GM12878 (cell line): ENCODE measurements around the gene AGFG1. TPM values are rescaled to one million over a fixed set of nuclear protein-coding genes. Genes with fewer than 3 reads are reported as not detected.

Source experiments
- BACH1 ChIP-seq: fragments of 450-650 bp; IDR thresholded peaks from 2 replicates; pipeline ENCODE4 v1.6.1; 2017; ENCODE audit warnings: mild to moderate bottlenecking, borderline replicate concordance
- BMI1 ChIP-seq: fragments of 450-650 bp; IDR thresholded peaks from 2 replicates; pipeline ENCODE4 v1.6.1; 2016; ENCODE audit warnings: mild to moderate bottlenecking, moderate library complexity, borderline replicate concordance
- CEBPB ChIP-seq, 2 experiments: fragments of 150-350 bp in 1 of 2; IDR thresholded peaks; 2 replicates each; pipeline ENCODE4 v1.6.1; 2012 to 2014; ENCODE audit warnings: low read depth in 2 of 2, low read length in 2 of 2, borderline replicate concordance in 1 of 2, inconsistent platforms in 1 of 2
- CEBPZ ChIP-seq: fragments of 150-350 bp; IDR thresholded peaks from 2 replicates; pipeline ENCODE4 v1.6.1; 2016; ENCODE audit warnings: low read depth, low read length
- DPF2 ChIP-seq: fragments of 450-650 bp; IDR thresholded peaks from 2 replicates; pipeline ENCODE4 v1.6.1; 2017; ENCODE audit warnings: mild to moderate bottlenecking
- EGR1 ChIP-seq, 2 experiments: IDR thresholded peaks; 1 replicate in 1 of 2; 2 replicates in 1 of 2; pipeline ENCODE4 v1.6.1; 2011 to 2012; ENCODE audit warnings: low read depth in 2 of 2, low read length in 2 of 2, borderline replicate concordance in 1 of 2, mild to moderate bottlenecking in 1 of 2, moderate library complexity in 1 of 2
- FOXK2 ChIP-seq: fragments of 450-650 bp; IDR thresholded peaks from 2 replicates; pipeline ENCODE4 v1.6.1; 2017; ENCODE audit warnings: mild to moderate bottlenecking, moderate library complexity
- HCFC1 ChIP-seq: fragments of 150-350 bp; IDR thresholded peaks from 2 replicates; pipeline ENCODE4 v1.6.1; 2014; ENCODE audit warnings: low read length
- IKZF2 ChIP-seq, 2 experiments: fragments of 450-650 bp; IDR thresholded peaks; 2 replicates each; pipeline ENCODE4 v1.6.1; 2017; ENCODE audit warnings: mild to moderate bottlenecking in 2 of 2, moderate library complexity in 2 of 2
- LARP7 ChIP-seq: fragments of 450-650 bp; IDR thresholded peaks from 2 replicates; pipeline ENCODE4 v1.6.1; 2017; ENCODE audit warnings: mild to moderate bottlenecking
- MEF2A ChIP-seq: IDR thresholded peaks from 2 replicates; pipeline ENCODE4 v1.6.1; 2011; ENCODE audit warnings: low read depth, mild to moderate bottlenecking, low read length, moderate library complexity; ENCODE audit not compliant: insufficient read depth
- NR2F1 ChIP-seq: fragments of 450-650 bp; conservative IDR thresholded peaks from 2 replicates; pipeline ENCODE4 v1.6.1; 2017; ENCODE audit warnings: mild to moderate bottlenecking
- POLR2A ChIP-seq: IDR thresholded peaks from 2 replicates; pipeline ENCODE4 v1.6.1; 2011; ENCODE audit warnings: low read depth, mild to moderate bottlenecking, low read length
- RELA ChIP-seq: fragments of 450-650 bp; IDR thresholded peaks from 2 replicates; pipeline ENCODE4 v1.8.0; 2014; ENCODE audit warnings: borderline replicate concordance; ENCODE audit not compliant: partially characterized antibody
- RUNX3 ChIP-seq: IDR thresholded peaks from 2 replicates; pipeline ENCODE4 v1.6.1; 2012; ENCODE audit warnings: low read length, inconsistent platforms
- SIX5 ChIP-seq: IDR thresholded peaks from 2 replicates; pipeline ENCODE4 v1.6.1; 2011; ENCODE audit warnings: mild to moderate bottlenecking, low read depth, low read length, moderate library complexity; ENCODE audit not compliant: severe bottlenecking
- SMARCA5 ChIP-seq: fragments of 450-650 bp; IDR thresholded peaks from 2 replicates; pipeline ENCODE4 v1.6.1; 2017; ENCODE audit warnings: mild to moderate bottlenecking
- SMC3 ChIP-seq: IDR thresholded peaks from 2 replicates; pipeline ENCODE4 v1.6.1; 2011; ENCODE audit warnings: low read length, improper control_type of control experiment, borderline replicate concordance
- ZBTB4 ChIP-seq: fragments of 450-650 bp; formaldehyde crosslinking; IDR thresholded peaks from 2 replicates; pipeline ENCODE4 v1.4.0; 2022; ENCODE audit warnings: mild to moderate bottlenecking, moderate library complexity
- ZNF207 ChIP-seq: fragments of 450-650 bp; IDR thresholded peaks from 2 replicates; pipeline ENCODE4 v1.6.1; 2014; ENCODE audit warnings: antibody characterized with exemption, mild to moderate bottlenecking, borderline replicate concordance
- ZNF622 ChIP-seq: fragments of 450-650 bp; IDR thresholded peaks from 2 replicates; pipeline ENCODE4 v1.6.1; 2017; ENCODE audit warnings: mild to moderate bottlenecking, inconsistent platforms
- ZNF687 ChIP-seq: fragments of 450-650 bp; IDR thresholded peaks from 2 replicates; pipeline ENCODE4 v1.6.1; 2017; ENCODE audit warnings: mild to moderate bottlenecking, moderate library complexity
- ZSCAN29 ChIP-seq: fragments of 450-650 bp; IDR thresholded peaks from 2 replicates; pipeline ENCODE4 v1.6.1; 2017; ENCODE audit warnings: mild to moderate bottlenecking, moderate library complexity
- polyA plus RNA-seq, 11 experiments: library from polyadenylated mRNA; depleted of rRNA in 4 of 11; unstranded in 6 of 11; stranded (reverse) in 5 of 11; fragments of >200 nt; fragmentation: Nextera tagmentation in 4 of 11; fragmentation: Illumina TruSeq in 1 of 11; extraction: Ambion mirVana in 4 of 11; extraction: Trizol in 1 of 11; gene quantifications; 1 replicate in 1 of 11; 2 replicates in 10 of 11; pipeline versions ENCODE4 v1.2.1 to v1.2.3, GENCODE V29; 2011 to 2016; ENCODE audit warnings: inconsistent platforms in 2 of 11, missing spikeins in 2 of 11, low read depth in 1 of 11
- total RNA-seq, 4 experiments: library from RNA; depleted of rRNA in 3 of 4; stranded (reverse); fragments of >200 nt in 3 of 4; fragmentation: Illumina TruSeq in 1 of 4; extraction: Trizol in 1 of 4; gene quantifications; 2 replicates each; pipeline versions ENCODE4 v1.2.1 to v1.2.3, GENCODE V29; 2013 to 2021

AGFG1 gene
- total and polyA plus RNA-seq, 10 of the 15 experiments (the other 5 are each of a cell fraction or from before 2014, with no cell fraction given) = 7.3 to 243 (median 81.7) TPM

- no peak for TF ChIP-seq ZBTB4 (CRISPR knock-in tag)
- TF ChIP-seq ZNF687 = peak; percentile 25; the same call in 1 of the 2 replicates
- no peak for TF ChIP-seq CEBPZ
- TF ChIP-seq BMI1 = no peak
- peak; percentile 41; the same call in 1 of the 2 replicates for TF ChIP-seq BACH1
- TF ChIP-seq SIX5 = peak; percentile 31
- TF ChIP-seq ZNF622 = no peak
- peak; percentile 84 for TF ChIP-seq LARP7
- no peak for TF ChIP-seq CEBPB (IDR thresholded peaks at IDR 0.05; ENCODE audit: borderline replicate concordance in 1 of 2, low read depth in 2 of 2, low read length in 2 of 2)
- TF ChIP-seq DPF2 = peak; percentile 50; the same call in 1 of the 2 replicates
- peak; percentile 90; the same call in 1 of the 2 replicates for TF ChIP-seq SMARCA5
- TF ChIP-seq IKZF2 (IDR thresholded peaks at IDR 0.05) = peak; percentile 72 to 78; a peak in 3 of 4 replicates
- TF ChIP-seq RELA = peak; percentile 65
- TF ChIP-seq NR2F1 = 0 out of 2 replicates have a peak, but pooled peaks have one; percentile 27
- 0 out of 2 replicates have a peak, but pooled peaks have one; percentile 46 for TF ChIP-seq MEF2A
- 0 out of 2 replicates have a peak, but pooled peaks have one; percentile 76 for TF ChIP-seq ZNF207
- TF ChIP-seq RUNX3 = peak; percentile 66
- TF ChIP-seq ZSCAN29 = 0 out of 2 replicates have a peak, but pooled peaks have one; percentile 36
- no peak for TF ChIP-seq FOXK2
- peak; percentile 46; the same call in 1 of the 2 replicates for TF ChIP-seq HCFC1
- peak in 1 of 2 experiments; percentile 84; a peak in 2 of 3 replicates for TF ChIP-seq EGR1 (IDR thresholded peaks at IDR 0.05; ENCODE audit: borderline replicate concordance in 1 of 2, low read depth in 2 of 2, low read length in 2 of 2)
- peak; percentile 73; the same call in 1 of the 2 replicates for TF ChIP-seq SMC3
- peak; percentile 58 for TF ChIP-seq POLR2A
Measured at GRCh38 chr2:227471924-227472264, at the start of gene AGFG1 (continued).
